WERI-Rb-1 (cell line): ENCODE measurements around the gene TARBP2.

Source experiments
- DNase-seq: peaks from one replicate; pipeline ENCODE4 v3.0.0-alpha.2; 2020
- H3K27ac ChIP-seq: fragments of 250-450 bp; sonication (Bioruptor Pico); 2 replicates; pipeline ENCODE4 v1.5.1; 2020; ENCODE audit warnings: mild to moderate bottlenecking, moderate library complexity
- H3K27me3 ChIP-seq: fragments of 250-450 bp; sonication (Bioruptor Pico); 2 replicates; pipeline ENCODE4 v1.5.1; 2021; ENCODE audit warnings: mild to moderate bottlenecking, low read depth, moderate library complexity; ENCODE audit not compliant: insufficient read depth, severe bottlenecking
- H3K36me3 ChIP-seq: fragments of 250-450 bp; sonication (Bioruptor Pico); 2 replicates; pipeline ENCODE4 v1.5.1; 2020; ENCODE audit warnings: mild to moderate bottlenecking, moderate library complexity
- H3K4me3 ChIP-seq: 2 replicates; pipeline ENCODE4 v1.5.1; 2011; ENCODE audit warnings: low read depth, mild to moderate bottlenecking, control low read depth, low read length
- H3K9me3 ChIP-seq: fragments of 250-450 bp; sonication (Bioruptor Pico); 2 replicates; pipeline ENCODE4 v1.5.1; 2021; ENCODE audit warnings: mild to moderate bottlenecking, moderate library complexity; ENCODE audit not compliant: severe bottlenecking
- TF ChIP-seq, protein P1 (sequence below): IDR thresholded peaks from 2 replicates; pipeline ENCODE4 v1.5.1; 2011; ENCODE audit warnings: low read depth, mild to moderate bottlenecking, control low read depth, inconsistent platforms, low read length

Gene TARBP2

DNA sequence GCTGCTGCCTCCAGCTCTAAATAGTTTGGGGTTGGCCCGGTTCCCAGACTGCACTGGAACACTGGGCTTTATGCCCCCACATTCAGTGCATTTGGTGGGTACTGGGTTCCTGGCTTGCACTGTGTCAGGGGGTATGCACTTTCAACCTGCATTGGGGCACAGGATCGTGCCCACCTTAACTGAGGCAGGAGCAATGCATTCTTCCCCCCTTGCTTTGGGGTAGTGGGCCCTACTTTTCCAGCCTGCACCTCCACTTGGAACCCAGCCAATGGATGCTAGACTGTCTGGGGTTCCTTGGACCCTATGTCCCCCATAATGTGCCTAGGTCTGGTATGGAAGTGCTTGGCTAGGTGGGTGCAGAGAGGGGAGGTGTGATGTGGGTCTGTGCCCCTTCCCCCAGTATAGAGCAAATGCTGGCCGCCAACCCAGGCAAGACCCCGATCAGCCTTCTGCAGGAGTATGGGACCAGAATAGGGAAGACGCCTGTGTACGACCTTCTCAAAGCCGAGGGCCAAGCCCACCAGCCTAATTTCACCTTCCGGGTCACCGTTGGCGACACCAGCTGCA lies 615 bp downstream of the TARBP2 start:
- Histone ChIP-seq H3K9me3 (no peaks in the 10 kb centered on the region), H3K27ac (peak overlapping the region; percentile 98), H3K4me3 (peak overlapping the region; percentile 80), H3K27me3 (no peaks in the 10 kb centered on the region), H3K36me3 (peaks cover 42% of the 10 kb centered on the region)
- DNase-seq: no peak
- TF ChIP-seq, protein P1, sequence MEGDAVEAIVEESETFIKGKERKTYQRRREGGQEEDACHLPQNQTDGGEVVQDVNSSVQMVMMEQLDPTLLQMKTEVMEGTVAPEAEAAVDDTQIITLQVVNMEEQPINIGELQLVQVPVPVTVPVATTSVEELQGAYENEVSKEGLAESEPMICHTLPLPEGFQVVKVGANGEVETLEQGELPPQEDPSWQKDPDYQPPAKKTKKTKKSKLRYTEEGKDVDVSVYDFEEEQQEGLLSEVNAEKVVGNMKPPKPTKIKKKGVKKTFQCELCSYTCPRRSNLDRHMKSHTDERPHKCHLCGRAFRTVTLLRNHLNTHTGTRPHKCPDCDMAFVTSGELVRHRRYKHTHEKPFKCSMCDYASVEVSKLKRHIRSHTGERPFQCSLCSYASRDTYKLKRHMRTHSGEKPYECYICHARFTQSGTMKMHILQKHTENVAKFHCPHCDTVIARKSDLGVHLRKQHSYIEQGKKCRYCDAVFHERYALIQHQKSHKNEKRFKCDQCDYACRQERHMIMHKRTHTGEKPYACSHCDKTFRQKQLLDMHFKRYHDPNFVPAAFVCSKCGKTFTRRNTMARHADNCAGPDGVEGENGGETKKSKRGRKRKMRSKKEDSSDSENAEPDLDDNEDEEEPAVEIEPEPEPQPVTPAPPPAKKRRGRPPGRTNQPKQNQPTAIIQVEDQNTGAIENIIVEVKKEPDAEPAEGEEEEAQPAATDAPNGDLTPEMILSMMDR: no peak

DNA sequence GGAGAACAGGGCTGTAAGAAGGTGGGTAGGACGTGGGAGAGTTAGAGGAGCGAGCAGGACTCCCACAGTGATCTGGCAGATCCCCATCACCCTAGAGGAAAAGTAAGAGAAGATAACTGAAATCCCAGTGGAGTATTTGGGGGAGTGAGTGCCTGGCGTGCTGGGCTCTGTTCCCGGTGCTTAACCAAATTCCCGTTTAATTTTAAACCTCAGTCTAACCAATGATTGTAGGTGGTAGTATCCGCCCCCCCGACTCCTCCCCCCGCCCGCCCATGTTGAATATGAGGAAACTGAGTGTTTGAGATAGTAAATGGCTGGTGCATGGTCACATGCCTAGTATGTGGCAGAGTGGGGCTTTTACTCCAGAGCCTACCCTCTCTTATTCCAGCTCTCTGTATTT lies 1.2 kb downstream of the TARBP2 start:
- no peak overlapping the region for H3K4me3 ChIP-seq
- H3K36me3 ChIP-seq: peaks cover 45% of the 10 kb centered on the region
- H3K27me3 ChIP-seq: no peaks in the 10 kb centered on the region
- no peak for DNase-seq
- TF ChIP-seq, protein P1: no peak
- no peaks in the 10 kb centered on the region for H3K9me3 ChIP-seq
- peak overlapping the region; percentile 98; the same call in 1 of the 2 replicates for H3K27ac ChIP-seq

DNA sequence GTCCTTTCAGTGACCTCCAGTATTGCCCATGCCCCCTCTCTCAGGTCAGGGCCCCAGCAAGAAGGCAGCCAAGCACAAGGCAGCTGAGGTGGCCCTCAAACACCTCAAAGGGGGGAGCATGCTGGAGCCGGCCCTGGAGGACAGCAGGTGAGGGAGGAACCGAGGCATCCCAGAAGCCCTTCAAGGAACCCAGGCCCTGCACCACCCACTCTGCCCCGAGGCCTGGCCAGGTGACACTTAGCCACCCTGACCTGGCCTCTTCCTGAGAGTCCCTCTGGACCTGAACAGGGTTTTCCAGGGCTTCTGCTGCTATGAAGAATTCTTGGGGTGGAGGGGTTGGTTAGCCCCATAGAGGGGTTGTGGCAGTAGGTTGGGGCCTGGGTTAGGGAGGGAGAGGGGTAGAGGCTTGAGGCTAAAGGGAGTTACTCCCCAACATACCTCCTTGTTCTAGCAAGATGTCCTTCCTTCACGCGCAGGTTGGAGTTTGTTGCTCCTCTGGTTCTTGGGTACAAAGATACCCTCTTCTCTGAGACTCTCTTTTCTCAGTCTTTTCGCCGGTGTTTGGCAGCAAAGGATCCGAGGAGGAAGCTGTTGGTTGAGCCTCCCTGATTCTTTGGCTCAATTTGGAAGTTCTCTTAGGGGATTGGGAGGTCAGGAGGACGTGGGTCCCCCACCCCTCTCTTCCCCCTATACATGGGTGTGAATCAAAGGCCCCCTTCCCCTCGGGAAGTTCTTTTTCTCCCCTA lies 2.1 kb downstream of the TARBP2 start:
- Histone ChIP-seq H3K27me3 (no peaks in the 10 kb centered on the region), H3K4me3 (no peak overlapping the region), H3K9me3 (no peaks in the 10 kb centered on the region), H3K36me3 (peaks cover 45% of the 10 kb centered on the region), H3K27ac (no peak overlapping the region)
- no peak for DNase-seq
- TF ChIP-seq, protein P1: no peak

DNA sequence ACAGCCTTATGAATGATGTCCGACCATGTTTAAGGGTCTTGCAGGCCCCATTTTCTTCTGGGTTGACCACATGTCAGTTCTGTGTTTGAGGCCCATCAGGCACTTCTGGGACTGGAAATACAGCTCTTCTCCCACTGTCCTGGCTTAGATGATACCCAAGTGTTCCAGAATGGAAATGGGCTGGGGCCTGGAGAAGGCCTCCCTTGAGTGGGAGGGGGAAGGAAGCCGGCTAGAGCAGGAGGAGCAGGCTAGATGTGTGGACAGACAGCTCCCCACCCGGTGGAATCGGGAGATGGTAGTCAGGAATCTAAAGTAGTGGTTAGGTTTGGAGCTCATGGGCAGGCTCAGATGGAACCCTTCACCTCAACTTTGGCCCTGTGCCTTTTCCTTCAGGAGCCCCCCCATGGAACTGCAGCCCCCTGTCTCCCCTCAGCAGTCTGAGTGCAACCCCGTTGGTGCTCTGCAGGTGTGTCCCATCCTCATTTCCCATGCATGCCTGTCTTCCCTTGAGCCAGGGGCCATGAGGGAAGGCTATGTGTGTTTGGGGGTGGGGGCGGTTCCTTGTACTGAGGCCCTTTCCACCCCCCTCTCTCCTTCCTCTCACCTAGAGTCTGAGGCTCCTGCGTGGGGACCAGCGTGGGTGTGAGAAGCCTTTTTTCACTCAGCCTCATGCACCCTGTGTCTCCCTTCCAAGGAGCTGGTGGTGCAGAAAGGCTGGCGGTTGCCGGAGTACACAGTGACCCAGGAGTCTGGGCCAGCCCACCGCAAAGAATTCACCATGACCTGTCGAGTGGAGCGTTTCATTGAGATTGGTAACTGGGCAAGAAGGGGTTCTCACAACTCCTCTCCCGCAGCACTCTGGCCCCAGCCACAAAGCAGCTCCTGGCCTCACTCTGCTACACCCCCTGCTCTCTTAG lies 3.2 kb downstream of the TARBP2 start:
- Histone ChIP-seq H3K9me3 (no peaks in the 10 kb centered on the region), H3K36me3 (peaks cover 45% of the 10 kb centered on the region), H3K4me3 (no peak overlapping the region), H3K27ac (no peak overlapping the region), H3K27me3 (no peaks in the 10 kb centered on the region)
- no peak for DNase-seq
- TF ChIP-seq, protein P1: no peak

DNA sequence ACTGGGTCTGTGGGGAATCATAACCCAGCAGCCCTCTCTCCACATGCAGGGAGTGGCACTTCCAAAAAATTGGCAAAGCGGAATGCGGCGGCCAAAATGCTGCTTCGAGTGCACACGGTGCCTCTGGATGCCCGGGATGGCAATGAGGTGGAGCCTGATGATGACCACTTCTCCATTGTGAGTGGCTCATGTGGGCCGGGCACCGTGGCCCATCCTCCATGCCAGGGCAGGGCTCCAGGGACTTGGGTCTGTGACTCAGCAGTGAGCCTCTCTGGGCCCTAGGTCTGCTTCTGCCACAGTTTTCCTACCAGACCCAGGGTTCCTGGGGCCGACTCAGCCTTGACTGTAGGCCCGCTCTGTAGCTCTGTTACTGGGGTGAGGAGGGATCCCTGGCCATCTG lies 4.0 kb downstream of the TARBP2 start:
- DNase-seq: no peak
- TF ChIP-seq, protein P1: no peak
- no peaks in the 10 kb centered on the region for H3K27me3 ChIP-seq
- peaks cover 45% of the 10 kb centered on the region for H3K36me3 ChIP-seq
- H3K4me3 ChIP-seq: no peak overlapping the region
- H3K27ac ChIP-seq: no peak overlapping the region; the same call in 1 of the 2 replicates
- no peaks in the 10 kb centered on the region for H3K9me3 ChIP-seq
